GM23248 (cell line): ENCODE data around the gene CHCHD4. TPM values are rescaled to one million over a fixed set of nuclear protein-coding genes. Genes with fewer than 3 reads are reported as not detected.

Source experiments
- DNase-seq: peaks from one replicate; pipeline ENCODE4 v3.0.0-alpha.2; 2015
- H2AFZ ChIP-seq: fragments of 200-600 bp; sonication (generic); 2 replicates; pipeline ENCODE4 v1.6.1; 2016; ENCODE audit warnings: antibody characterized with exemption
- H3F3A ChIP-seq: fragments of 200-600 bp; sonication (generic); 2 replicates; pipeline ENCODE4 v1.6.1; 2016; ENCODE audit warnings: mild to moderate bottlenecking, antibody characterized with exemption, mixed run types; ENCODE audit not compliant: insufficient read depth
- H3K27ac ChIP-seq: fragments of 200-600 bp; sonication (generic); 2 replicates; pipeline ENCODE4 v1.5.1; 2016; ENCODE audit warnings: mild to moderate bottlenecking
- H3K27me3 ChIP-seq: fragments of 200-600 bp; sonication (generic); replicated peaks from 2 replicates; pipeline ENCODE4 v1.6.1; 2016; ENCODE audit warnings: mild to moderate bottlenecking; ENCODE audit not compliant: insufficient read depth
- H3K36me3 ChIP-seq: fragments of 200-600 bp; sonication (generic); 2 replicates; pipeline ENCODE4 v1.6.1; 2016; ENCODE audit warnings: low read depth, mild to moderate bottlenecking
- H3K4me1 ChIP-seq: fragments of 200-600 bp; sonication (generic); 2 replicates; pipeline ENCODE4 v1.6.1; 2016; ENCODE audit warnings: mild to moderate bottlenecking; ENCODE audit not compliant: insufficient read depth
- H3K4me2 ChIP-seq: fragments of 200-600 bp; sonication (generic); one replicate; pipeline ENCODE4 v1.6.1; 2016; ENCODE audit warnings: mild to moderate bottlenecking; ENCODE audit not compliant: unreplicated experiment
- H3K4me3 ChIP-seq: fragments of 200-600 bp; sonication (generic); 2 replicates; pipeline ENCODE4 v1.5.1; 2016; ENCODE audit warnings: mild to moderate bottlenecking
- H3K79me2 ChIP-seq: fragments of 200-600 bp; sonication (generic); 2 replicates; pipeline ENCODE4 v1.6.1; 2016; ENCODE audit warnings: mild to moderate bottlenecking; ENCODE audit not compliant: insufficient read depth
- H3K9ac ChIP-seq: fragments of 200-600 bp; sonication (generic); 2 replicates; pipeline ENCODE4 v1.6.1; 2016; ENCODE audit warnings: mild to moderate bottlenecking
- H3K9me2 ChIP-seq: fragments of 200-600 bp; sonication (generic); 2 replicates; pipeline ENCODE4 v1.6.1; 2016; ENCODE audit warnings: mixed run types, mild to moderate bottlenecking, moderate library complexity; ENCODE audit not compliant: insufficient read depth
- H3K9me3 ChIP-seq: fragments of 200-600 bp; sonication (generic); one replicate; pipeline ENCODE4 v1.6.1; 2017; ENCODE audit warnings: low read depth
- H4K20me1 ChIP-seq: fragments of 200-600 bp; sonication (generic); 2 replicates; pipeline ENCODE4 v1.6.0; 2016; ENCODE audit not compliant: insufficient read depth
- EZH2 ChIP-seq: fragments of 200-600 bp; sonication (generic); IDR thresholded peaks from 2 replicates; pipeline ENCODE4 v1.6.1; 2018; ENCODE audit warnings: antibody characterized with exemption, mild to moderate bottlenecking; ENCODE audit not compliant: insufficient read depth, poor library complexity, severe bottlenecking
- EZH2phosphoT487 ChIP-seq: fragments of 200-600 bp; sonication (generic); IDR thresholded peaks from 2 replicates; pipeline ENCODE4 v1.6.1; 2018; ENCODE audit warnings: antibody characterized with exemption, moderate library complexity, mild to moderate bottlenecking, low read depth; ENCODE audit not compliant: insufficient read depth
- WGBS, 2 experiments: methylation state at CpG; one replicate each; pipeline ENCODE4 v1.1.6; 2015 to 2017; ENCODE audit warnings: low lambda C conversion rate in 2 of 2, low coverage in 1 of 2; ENCODE audit errors: missing lambda C conversion rate in 2 of 2; 5-methylcytosine and 5-hydroxymethylcytosine counted together
- in situ Hi-C: fragments of 300-500 bp; cut with MboI; formaldehyde crosslinking; loops from 2 replicates; pipeline ENCODE4 v1.15.0; 2020
- polyA plus RNA-seq: library from polyadenylated mRNA; unstranded; fragments of >200 nt; fragmentation: Nextera tagmentation; extraction: Ambion mirVana; gene quantifications from 2 replicates; pipeline ENCODE4 v1.2.1, GENCODE V29; 2016
- total RNA-seq: library from RNA; depleted of rRNA; stranded (reverse); fragments of >200 nt; shearing (Covaris generic); gene quantifications from 2 replicates; pipeline ENCODE4 v1.2.3, GENCODE V29; 2014

Gene CHCHD4
- total and polyA plus RNA-seq, 2 experiments from 2014 or later = 12.3 to 15.1 TPM

DNA sequence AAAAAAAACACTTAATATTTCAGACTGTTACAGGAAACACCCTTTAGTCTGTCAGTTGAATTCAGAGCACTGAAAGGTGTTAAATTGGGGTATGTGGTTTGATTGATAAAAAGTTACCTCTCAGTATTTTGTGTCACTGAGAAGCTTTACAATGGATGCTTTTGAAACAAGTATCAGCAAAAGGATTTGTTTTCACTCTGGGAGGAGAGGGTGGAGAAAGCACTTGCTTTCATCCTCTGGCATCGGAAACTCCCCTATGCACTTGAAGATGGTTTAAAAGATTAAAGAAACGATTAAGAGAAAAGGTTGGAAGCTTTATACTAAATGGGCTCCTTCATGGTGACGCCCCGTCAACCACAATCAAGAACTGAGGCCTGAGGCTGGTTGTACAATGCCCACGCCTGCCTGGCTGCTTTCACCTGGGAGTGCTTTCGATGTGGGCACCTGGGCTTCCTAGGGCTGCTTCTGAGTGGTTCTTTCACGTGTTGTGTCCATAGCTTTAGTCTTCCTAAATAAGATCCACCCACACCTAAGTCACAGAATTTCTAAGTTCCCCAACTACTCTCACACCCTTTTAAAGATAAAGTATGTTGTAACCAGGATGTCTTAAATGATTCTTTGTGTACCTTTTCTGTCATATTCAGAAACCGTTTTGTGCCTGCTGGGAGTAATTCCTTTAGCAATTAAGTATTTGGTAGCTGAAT, 18.0 kb upstream of the CHCHD4 start:
- Histone ChIP-seq H3K27me3 (no peaks in the 10 kb centered on the region), H3K9me3 (no peaks in the 10 kb centered on the region), H3K36me3 (peaks cover 13% of the 10 kb centered on the region; the same call in 1 of the 2 replicates), H3K27ac (peak overlapping the region; percentile 100), H3K9me2 (no peaks in the 10 kb centered on the region), H3K4me2 (peak overlapping the region; percentile 80), H3K9ac (peak overlapping the region; percentile 95), H2AFZ (no peak overlapping the region), H3K4me3 (no peak overlapping the region; the same call in 1 of the 2 replicates), H3K4me1 (peaks cover 58% of the 10 kb centered on the region), H3K79me2 (no peaks in the 10 kb centered on the region), H4K20me1 (no peaks in the 10 kb centered on the region), H3F3A (peaks cover 77% of the 10 kb centered on the region)
- in situ Hi-C loops = no loop called here
- WGBS, 2 experiments = 61% methylated on average over 8 of the region's 8 CpGs
- no peak for DNase-seq
- no peak for TF ChIP-seq EZH2phosphoT487
- no peak for TF ChIP-seq EZH2

- TF ChIP-seq EZH2 = no peak
- TF ChIP-seq EZH2phosphoT487 = no peak
- no peaks in the 10 kb centered on the region for H3K9me2 ChIP-seq
- H3K27me3 ChIP-seq = no peaks in the 10 kb centered on the region
- H3K4me2 ChIP-seq = peak overlapping the region; percentile 80
- in situ Hi-C loops = no loop called here
- H3F3A ChIP-seq = peaks cover 72% of the 10 kb centered on the region
- H2AFZ ChIP-seq = no peak overlapping the region
- 69 to 73% methylated on average over 19 of the region's 19 CpGs for WGBS, 2 experiments
- peak overlapping the region; percentile 95 for H3K9ac ChIP-seq
- peak overlapping the region; percentile 100 for H3K27ac ChIP-seq
- H4K20me1 ChIP-seq = no peaks in the 10 kb centered on the region
- H3K79me2 ChIP-seq = no peaks in the 10 kb centered on the region
- no peak overlapping the region for H3K4me3 ChIP-seq
- no peaks in the 10 kb centered on the region for H3K9me3 ChIP-seq
- H3K36me3 ChIP-seq = peaks cover 12% of the 10 kb centered on the region; the same call in 1 of the 2 replicates
- peaks cover 63% of the 10 kb centered on the region for H3K4me1 ChIP-seq
- peak; percentile 63 for DNase-seq
These were observed 17.1 kb upstream of the CHCHD4 start for GRCh38 chr3:14141602-14142341.

- Histone ChIP-seq H3K9me2 (no peaks in the 10 kb centered on the region), H3K27ac (peak overlapping the region; percentile 100), H3F3A (peaks cover 66% of the 10 kb centered on the region), H3K4me3 (no peak overlapping the region), H3K4me2 (no peak overlapping the region), H3K27me3 (no peaks in the 10 kb centered on the region), H3K4me1 (peaks cover 66% of the 10 kb centered on the region), H3K9ac (no peak overlapping the region), H3K79me2 (no peaks in the 10 kb centered on the region), H4K20me1 (no peaks in the 10 kb centered on the region), H3K9me3 (no peaks in the 10 kb centered on the region), H3K36me3 (peaks cover 15% of the 10 kb centered on the region; the same call in 1 of the 2 replicates), H2AFZ (no peak overlapping the region)
- no peak for TF ChIP-seq EZH2
- no peak for TF ChIP-seq EZH2phosphoT487
- in situ Hi-C loops = no loop called here
- peak; percentile 47 for DNase-seq
- WGBS, 2 experiments = 39 to 69% methylated on average over 2 of the region's 2 CpGs
These were observed 16.5 kb upstream of the CHCHD4 start for GRCh38 chr3:14141144-14141543.

- no peak overlapping the region for H3K4me2 ChIP-seq
- TF ChIP-seq EZH2 (no peak), EZH2phosphoT487 (no peak)
- DNase-seq = no peak
- peak overlapping the region; percentile 100 for H3K27ac ChIP-seq
- WGBS, 2 experiments = 93 to 94% methylated on average over 2 of the region's 2 CpGs
- H3F3A ChIP-seq = peaks cover 62% of the 10 kb centered on the region
- no peak overlapping the region for H2AFZ ChIP-seq
- no peaks in the 10 kb centered on the region for H3K27me3 ChIP-seq
- H3K4me1 ChIP-seq = peaks cover 64% of the 10 kb centered on the region
- in situ Hi-C loops = no loop called here
- no peaks in the 10 kb centered on the region for H3K79me2 ChIP-seq
- no peak overlapping the region for H3K9ac ChIP-seq
- no peaks in the 10 kb centered on the region for H4K20me1 ChIP-seq
- no peaks in the 10 kb centered on the region for H3K9me3 ChIP-seq
- peaks cover 20% of the 10 kb centered on the region; the same call in 1 of the 2 replicates for H3K36me3 ChIP-seq
- no peak overlapping the region for H3K4me3 ChIP-seq
- no peaks in the 10 kb centered on the region for H3K9me2 ChIP-seq
These were observed 16.0 kb upstream of the CHCHD4 start for GRCh38 chr3:14140668-14141067.
